Neural cell (in vitro differentiated cells): Measurements from ENCODE around the gene HIF1AN. TPM values are rescaled to one million over a fixed set of nuclear protein-coding genes. Genes with fewer than 3 reads are reported as not detected.

Experiments
- H2AFZ ChIP-seq: fragments of 200-600, 300-800 bp; sonication (generic), shearing (Covaris generic); 2 replicates; pipeline ENCODE4 v1.6.0; 2014; ENCODE audit warnings: low read depth, mild to moderate bottlenecking, antibody characterized with exemption, low read length, moderate library complexity
- H3F3A ChIP-seq: fragments of 200-600 bp; shearing (Covaris generic); 2 replicates; pipeline ENCODE4 v1.6.1; 2016; ENCODE audit warnings: mild to moderate bottlenecking, moderate library complexity, mixed read lengths, antibody characterized with exemption, low read length; ENCODE audit not compliant: insufficient read depth, poor library complexity, severe bottlenecking
- H3K27ac ChIP-seq: fragments of 200-600, 300-800 bp; sonication (generic), shearing (Covaris generic); 2 replicates; pipeline ENCODE4 v1.5.1; 2014; ENCODE audit warnings: mild to moderate bottlenecking, low read length, moderate library complexity
- H3K27me3 ChIP-seq: fragments of 300-800, 200-600 bp; sonication (generic), shearing (Covaris generic); 2 replicates; pipeline ENCODE4 v1.6.0; 2014; ENCODE audit warnings: mild to moderate bottlenecking, low read depth, low read length, moderate library complexity; ENCODE audit not compliant: insufficient read depth
- H3K36me3 ChIP-seq: fragments of 300-800, 200-600 bp; sonication (generic), shearing (Covaris generic); 2 replicates; pipeline ENCODE4 v1.5.1; 2014; ENCODE audit warnings: mild to moderate bottlenecking, antibody characterized with exemption, low read length, moderate library complexity; ENCODE audit not compliant: insufficient read depth
- H3K4me2 ChIP-seq: fragments of 300-800, 200-600 bp; sonication (generic), shearing (Covaris generic); 2 replicates; pipeline ENCODE4 v1.6.0; 2014; ENCODE audit warnings: mild to moderate bottlenecking, low read length
- H3K4me3 ChIP-seq: fragments of 300-800, 200-600 bp; sonication (generic), shearing (Covaris generic); 2 replicates; pipeline ENCODE4 v1.5.1; 2014; ENCODE audit warnings: mild to moderate bottlenecking, low read length, moderate library complexity
- H3K79me2 ChIP-seq: fragments of 200-600 bp; shearing (Covaris generic); replicated peaks from 2 replicates; pipeline ENCODE4 v1.6.0; 2014; ENCODE audit warnings: mild to moderate bottlenecking, low read length, moderate library complexity; ENCODE audit not compliant: insufficient read depth
- H3K9ac ChIP-seq: fragments of 300-800, 200-600 bp; sonication (generic), shearing (Covaris generic); 2 replicates; pipeline ENCODE4 v1.6.1; 2016; ENCODE audit warnings: mild to moderate bottlenecking, low read length, mixed read lengths
- H3K9me2 ChIP-seq: fragments of 200-600 bp; shearing (Covaris generic); 2 replicates; pipeline ENCODE4 v1.6.1; 2016; ENCODE audit warnings: mild to moderate bottlenecking, low read length, mixed read lengths; ENCODE audit not compliant: insufficient read depth
- H3K9me3 ChIP-seq: fragments of 200-600, 300-800 bp; sonication (generic), shearing (Covaris generic); 2 replicates; pipeline ENCODE4 v1.6.1; 2016; ENCODE audit warnings: mild to moderate bottlenecking, mixed run types, low read length, moderate library complexity, mixed read lengths
- H4K20me1 ChIP-seq: fragments of 200-600 bp; shearing (Covaris generic); 2 replicates; pipeline ENCODE4 v1.6.1; 2016; ENCODE audit warnings: mild to moderate bottlenecking, mixed run types; ENCODE audit not compliant: insufficient read depth
- CTCF ChIP-seq: fragments of 450-650 bp; IDR thresholded peaks from 2 replicates; pipeline ENCODE4 v1.5.1; 2014; ENCODE audit warnings: antibody characterized with exemption, mild to moderate bottlenecking, moderate library complexity; ENCODE audit not compliant: poor library complexity, severe bottlenecking
- EP300 ChIP-seq: fragments of 450-650 bp; conservative IDR thresholded peaks from 2 replicates; pipeline ENCODE4 v1.6.1; 2014; ENCODE audit warnings: antibody characterized with exemption, mild to moderate bottlenecking, moderate library complexity; ENCODE audit not compliant: poor library complexity, severe bottlenecking
- EZH2 ChIP-seq: fragments of 200-600, 300-800 bp; shearing (Covaris generic), sonication (generic); IDR thresholded peaks from 2 replicates; pipeline ENCODE4 v1.6.1; 2014; ENCODE audit warnings: antibody characterized with exemption, low read length, borderline replicate concordance, mild to moderate bottlenecking; ENCODE audit not compliant: insufficient read depth, poor library complexity, severe bottlenecking
- MXI1 ChIP-seq: fragments of 450-650 bp; conservative IDR thresholded peaks from 2 replicates; pipeline ENCODE4 v1.6.1; 2014; ENCODE audit warnings: antibody characterized with exemption, mild to moderate bottlenecking; ENCODE audit not compliant: poor library complexity, severe bottlenecking
- POLR2AphosphoS5 ChIP-seq: IDR thresholded peaks from 2 replicates; pipeline ENCODE4 v1.6.1; 2012
- RAD21 ChIP-seq: fragments of 450-650 bp; conservative IDR thresholded peaks from 2 replicates; pipeline ENCODE4 v1.6.1; 2014; ENCODE audit warnings: antibody characterized with exemption, mild to moderate bottlenecking, moderate library complexity
- REST ChIP-seq: IDR thresholded peaks from 2 replicates; pipeline ENCODE4 v1.6.1; 2012; ENCODE audit warnings: borderline replicate concordance
- SMC3 ChIP-seq: fragments of 450-650 bp; conservative IDR thresholded peaks from 2 replicates; pipeline ENCODE4 v1.6.1; 2014; ENCODE audit warnings: antibody characterized with exemption, mild to moderate bottlenecking, moderate library complexity; ENCODE audit not compliant: poor library complexity
- TAF1 ChIP-seq: IDR thresholded peaks from 2 replicates; pipeline ENCODE4 v1.6.1; 2012; ENCODE audit warnings: low read depth
- polyA plus RNA-seq: library from polyadenylated mRNA; depleted of rRNA; stranded (reverse); fragments of >200 nt; gene quantifications from 2 replicates; pipeline ENCODE4 v1.2.3, GENCODE V29; 2014

Gene HIF1AN
- polyA plus RNA-seq, 1 donor from 2014 or later: 16.1 TPM

GRCh38 chr10:100510533-100511308, 25.0 kb upstream of the HIF1AN start:
- H3K9me3 ChIP-seq: no peaks in the 10 kb centered on the region
- no peaks in the 10 kb centered on the region for H3K9me2 ChIP-seq
- TF ChIP-seq EP300 (no peak), RAD21 (no peak), POLR2AphosphoS5 (no peak), REST (no peak), MXI1 (no peak), SMC3 (no peak), CTCF (no peak), TAF1 (no peak), EZH2 (no peak)
- no peaks in the 10 kb centered on the region for H3K36me3 ChIP-seq
- H3K27ac ChIP-seq: no peak overlapping the region
- no peak overlapping the region for H3K4me2 ChIP-seq
- H3K9ac ChIP-seq: no peak overlapping the region
- H3K27me3 ChIP-seq: no peaks in the 10 kb centered on the region
- H4K20me1 ChIP-seq: no peaks in the 10 kb centered on the region
- H3K79me2 ChIP-seq: no peaks in the 10 kb centered on the region
- no peaks in the 10 kb centered on the region for H3F3A ChIP-seq
- H3K4me3 ChIP-seq: no peak overlapping the region
- no peak overlapping the region for H2AFZ ChIP-seq

- Histone ChIP-seq H3K27ac (no peak overlapping the region), H3K36me3 (no peaks in the 10 kb centered on the region), H4K20me1 (no peaks in the 10 kb centered on the region), H3K9me3 (no peaks in the 10 kb centered on the region), H3K4me3 (no peak overlapping the region), H3K9ac (no peak overlapping the region), H3K79me2 (no peaks in the 10 kb centered on the region), H3F3A (no peaks in the 10 kb centered on the region), H3K4me2 (no peak overlapping the region), H2AFZ (no peak overlapping the region), H3K9me2 (no peaks in the 10 kb centered on the region), H3K27me3 (peaks cover 21% of the 10 kb centered on the region)
- TF ChIP-seq REST (no peak), EP300 (no peak)
Measured at GRCh38 chr10:100515612-100516011, 20.1 kb upstream of the HIF1AN start.
